T47D (cell line): ENCODE data around the gene NYNRIN.
"Not testable (repeated sequence)": the region's sequence is repeated elsewhere in the genome, so short reads cannot be mapped to it uniquely, and the experiment has no call there.

Experiments used
- DNase-seq, 2 experiments: peaks; one replicate each; pipeline versions ENCODE4 v3.0.0 to v3.0.0-alpha.2; 2011 to 2012; ENCODE audit warnings: low read depth in 1 of 2, low spot score in 1 of 2
- JUND ChIP-seq: IDR thresholded peaks from 2 replicates; pipeline ENCODE4 v1.6.1; 2012; ENCODE audit warnings: low read depth
- in situ Hi-C: cut with HindIII; loops from 2 replicates; pipeline ENCODE4 v1.10.0; 2016; ENCODE audit warnings: low sequenced_read_pairs, low pct_unique_long_range_greater_than_20kb

The NYNRIN gene

GRCh38 chr14:24365600-24366412 is 33.0 kb upstream of the NYNRIN start:
- TF ChIP-seq JUND: no peak
- DNase-seq: peak; percentile 21 to 91

GRCh38 chr14:24366413-24366720 is 32.4 kb upstream of the NYNRIN start:
- in situ Hi-C loops: no loop called here
- DNase-seq: no peak
- TF ChIP-seq JUND: no peak

More at GRCh38 chr14:24365600-24366412, 33.0 kb upstream of the NYNRIN start:
- in situ Hi-C loops: no loop called here

- no peak for TF ChIP-seq JUND
- in situ Hi-C loops: no loop called here
These were observed 31.9 kb upstream of the NYNRIN start for GRCh38 chr14:24366721-24367513.

GRCh38 chr14:24367514-24368211 is 31.1 kb upstream of the NYNRIN start, which contains the start of gene NFATC4:
Gene NFATC4 (plus strand): TSS chr14:24368184. CDS start chr14:24368341, 157 bp downstream.
- peak; percentile 46 to 96 for DNase-seq
- no peak for TF ChIP-seq JUND
- in situ Hi-C loops: no loop called here

More at GRCh38 chr14:24366721-24367513, 31.9 kb upstream of the NYNRIN start:
- peak; percentile 58 to 98 for DNase-seq

GRCh38 chr14:24368212-24368561 is 30.6 kb upstream of the NYNRIN start:
- no peak for TF ChIP-seq JUND
- in situ Hi-C loops: no loop called here
- no peak for DNase-seq

GRCh38 chr14:24368562-24369252 is 30.1 kb upstream of the NYNRIN start:
- in situ Hi-C loops: no loop called here
- peak in 1 of 2 experiments; percentile 28 for DNase-seq
- no peak for TF ChIP-seq JUND

- TF ChIP-seq JUND: no peak
- in situ Hi-C loops: no loop called here
These were observed 29.3 kb upstream of the NYNRIN start for GRCh38 chr14:24369463-24369862.

GRCh38 chr14:24369907-24370687 is 28.7 kb upstream of the NYNRIN start:
- in situ Hi-C loops: no loop called here
- DNase-seq: no peak
- no peak for TF ChIP-seq JUND

More at GRCh38 chr14:24369463-24369862, 29.3 kb upstream of the NYNRIN start:
- DNase-seq: no peak

- TF ChIP-seq JUND: no peak
- in situ Hi-C loops: no loop called here
- DNase-seq: no peak
These were observed 28.1 kb upstream of the NYNRIN start for GRCh38 chr14:24370748-24371147.

GRCh38 chr14:24371605-24372004 is 27.2 kb upstream of the NYNRIN start:
- DNase-seq, in situ Hi-C loops: not testable (repeated sequence)

- no peak for DNase-seq
- in situ Hi-C loops: no loop called here
These were observed 25.9 kb upstream of the NYNRIN start for GRCh38 chr14:24372701-24373416.

More at GRCh38 chr14:24372701-24373416, 25.9 kb upstream of the NYNRIN start:
- TF ChIP-seq JUND: no peak
